ENCODE data around the gene ANO4. TPM values are rescaled to one million over a fixed set of nuclear protein-coding genes. Genes with fewer than 3 reads are reported as not detected.

Gene ANO4
- polyA plus RNA-seq, 1 donor (not counting 4 experiments of a cell fraction or from before 2014, with no cell fraction given): 18.1 TPM

- FAIRE-seq (no peak), DNase-seq (ENCODE audit: low read depth, low spot score) (no peak)
- peak overlapping the region; percentile 17 for H3K4me2 ChIP-seq (ENCODE audit: control insufficient read depth, extremely low read depth, insufficient read depth, low read depth, low read length)
- H4K20me1 ChIP-seq (ENCODE audit: control insufficient read depth, extremely low read depth, insufficient read depth, low read length): no peaks in the 10 kb centered on the region
- no peaks in the 10 kb centered on the region for H3K36me3 ChIP-seq (ENCODE audit: control insufficient read depth in 2 of 2, extremely low read depth in 1 of 2, insufficient read depth in 2 of 2, low read length in 2 of 2)
- no peaks in the 10 kb centered on the region for H3K9me1 ChIP-seq (ENCODE audit: control insufficient read depth, extremely low read depth, insufficient read depth, low read length)
- no peaks in the 10 kb centered on the region for H3K27me3 ChIP-seq (ENCODE audit: control insufficient read depth, extremely low read depth, insufficient read depth, low read length)
- no peak overlapping the region for H3K27ac ChIP-seq (ENCODE audit: control insufficient read depth, insufficient read depth, low read length)
- peaks cover 22% of the 10 kb centered on the region for H3K4me1 ChIP-seq (ENCODE audit: control insufficient read depth, extremely low read depth, insufficient read depth, low read length)
- no peaks in the 10 kb centered on the region for H3K9me3 ChIP-seq (ENCODE audit: control insufficient read depth, low read depth, low read length)
- no peak overlapping the region for H3K9ac ChIP-seq (ENCODE audit: control insufficient read depth, extremely low read depth, insufficient read depth, low read length)
- no peak overlapping the region for H3K4me3 ChIP-seq (ENCODE audit: control insufficient read depth in 2 of 3, extremely low read depth in 1 of 3, insufficient read depth in 2 of 3, low read depth in 1 of 3, low read length in 3 of 3)
- H2AFZ ChIP-seq (ENCODE audit: control insufficient read depth, low read length): no peak overlapping the region
- dilution Hi-C loops (cut with MboI; ENCODE audit: extremely low pct_ligation_motif_present, low sequenced_read_pairs): no loop called here
- H3K79me2 ChIP-seq (ENCODE audit: control insufficient read depth, insufficient read depth, low read length): no peaks in the 10 kb centered on the region
- TF ChIP-seq EZH2 (IDR thresholded peaks at IDR 0.05; ENCODE audit: low read length): no peak
- TF ChIP-seq, protein P1, sequence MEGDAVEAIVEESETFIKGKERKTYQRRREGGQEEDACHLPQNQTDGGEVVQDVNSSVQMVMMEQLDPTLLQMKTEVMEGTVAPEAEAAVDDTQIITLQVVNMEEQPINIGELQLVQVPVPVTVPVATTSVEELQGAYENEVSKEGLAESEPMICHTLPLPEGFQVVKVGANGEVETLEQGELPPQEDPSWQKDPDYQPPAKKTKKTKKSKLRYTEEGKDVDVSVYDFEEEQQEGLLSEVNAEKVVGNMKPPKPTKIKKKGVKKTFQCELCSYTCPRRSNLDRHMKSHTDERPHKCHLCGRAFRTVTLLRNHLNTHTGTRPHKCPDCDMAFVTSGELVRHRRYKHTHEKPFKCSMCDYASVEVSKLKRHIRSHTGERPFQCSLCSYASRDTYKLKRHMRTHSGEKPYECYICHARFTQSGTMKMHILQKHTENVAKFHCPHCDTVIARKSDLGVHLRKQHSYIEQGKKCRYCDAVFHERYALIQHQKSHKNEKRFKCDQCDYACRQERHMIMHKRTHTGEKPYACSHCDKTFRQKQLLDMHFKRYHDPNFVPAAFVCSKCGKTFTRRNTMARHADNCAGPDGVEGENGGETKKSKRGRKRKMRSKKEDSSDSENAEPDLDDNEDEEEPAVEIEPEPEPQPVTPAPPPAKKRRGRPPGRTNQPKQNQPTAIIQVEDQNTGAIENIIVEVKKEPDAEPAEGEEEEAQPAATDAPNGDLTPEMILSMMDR (optimal IDR thresholded peaks at IDR 0.05 in 1 of 3, IDR thresholded peaks at IDR 0.05 in 1 of 3, conservative IDR thresholded peaks at IDR 0.05 in 1 of 3; ENCODE audit: extremely low read depth in 1 of 3, insufficient read depth in 2 of 3, low read length in 3 of 3): peak in 2 of 3 experiments; percentile 11 to 32
Measured at GRCh38 chr12:100868487-100868886, 73.9 kb downstream of the ANO4 start.

DNA sequence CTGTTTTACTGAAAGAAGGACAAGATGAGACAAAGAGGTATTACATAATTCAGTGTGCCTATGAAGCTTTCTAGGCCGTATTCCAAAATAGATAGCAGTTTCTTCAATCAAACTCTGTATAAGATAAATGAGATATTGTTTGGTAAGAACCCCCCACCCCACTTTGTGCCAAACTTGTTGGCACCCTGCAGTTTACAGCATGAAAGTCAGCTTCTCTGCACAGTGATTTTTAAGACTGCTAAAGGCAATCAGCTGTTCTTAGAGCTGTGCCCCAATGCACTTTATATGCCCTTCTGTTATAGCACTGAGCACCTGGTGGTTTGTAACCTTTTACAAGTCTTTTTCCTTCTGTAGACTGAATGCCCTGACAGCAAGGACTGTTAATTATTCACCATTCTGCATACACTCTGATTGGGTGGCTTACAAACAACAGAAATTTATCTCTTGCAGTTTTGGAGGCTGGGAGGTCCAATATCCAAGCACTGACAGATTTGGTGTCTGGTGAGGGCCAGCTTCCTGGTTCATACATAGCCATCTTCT, 76.7 kb downstream of the ANO4 start:
- H3K36me3 ChIP-seq (ENCODE audit: control insufficient read depth in 2 of 2, extremely low read depth in 1 of 2, insufficient read depth in 2 of 2, low read length in 2 of 2): no peaks in the 10 kb centered on the region

More for the DNA sequence above, 76.7 kb downstream of the ANO4 start:
- no peak overlapping the region for H3K4me3 ChIP-seq (ENCODE audit: control insufficient read depth in 2 of 3, extremely low read depth in 1 of 3, insufficient read depth in 2 of 3, low read depth in 1 of 3, low read length in 3 of 3)
- no peak overlapping the region for H3K27ac ChIP-seq (ENCODE audit: control insufficient read depth, insufficient read depth, low read length)
- dilution Hi-C loops (cut with MboI; ENCODE audit: extremely low pct_ligation_motif_present, low sequenced_read_pairs): no loop called here
- H3K27me3 ChIP-seq (ENCODE audit: control insufficient read depth, extremely low read depth, insufficient read depth, low read length): no peaks in the 10 kb centered on the region
- TF ChIP-seq EZH2 (IDR thresholded peaks at IDR 0.05; ENCODE audit: low read length): no peak
- TF ChIP-seq, protein P1 (optimal IDR thresholded peaks at IDR 0.05 in 1 of 3, IDR thresholded peaks at IDR 0.05 in 1 of 3, conservative IDR thresholded peaks at IDR 0.05 in 1 of 3; ENCODE audit: extremely low read depth in 1 of 3, insufficient read depth in 2 of 3, low read length in 3 of 3): no peak
- peaks cover 22% of the 10 kb centered on the region for H3K4me1 ChIP-seq (ENCODE audit: control insufficient read depth, extremely low read depth, insufficient read depth, low read length)
- H3K4me2 ChIP-seq (ENCODE audit: control insufficient read depth, extremely low read depth, insufficient read depth, low read depth, low read length): no peak overlapping the region
- FAIRE-seq (no peak), DNase-seq (ENCODE audit: low read depth, low spot score) (no peak)
- H4K20me1 ChIP-seq (ENCODE audit: control insufficient read depth, extremely low read depth, insufficient read depth, low read length): no peaks in the 10 kb centered on the region
- H3K9me1 ChIP-seq (ENCODE audit: control insufficient read depth, extremely low read depth, insufficient read depth, low read length): no peaks in the 10 kb centered on the region
- no peaks in the 10 kb centered on the region for H3K9me3 ChIP-seq (ENCODE audit: control insufficient read depth, low read depth, low read length)
- H3K79me2 ChIP-seq (ENCODE audit: control insufficient read depth, insufficient read depth, low read length): no peaks in the 10 kb centered on the region
- H2AFZ ChIP-seq (ENCODE audit: control insufficient read depth, low read length): no peak overlapping the region
- no peak overlapping the region for H3K9ac ChIP-seq (ENCODE audit: control insufficient read depth, extremely low read depth, insufficient read depth, low read length)

All from keratinocyte (primary cell).